Measurements from ENCODE around the gene GNAL.

DNA sequence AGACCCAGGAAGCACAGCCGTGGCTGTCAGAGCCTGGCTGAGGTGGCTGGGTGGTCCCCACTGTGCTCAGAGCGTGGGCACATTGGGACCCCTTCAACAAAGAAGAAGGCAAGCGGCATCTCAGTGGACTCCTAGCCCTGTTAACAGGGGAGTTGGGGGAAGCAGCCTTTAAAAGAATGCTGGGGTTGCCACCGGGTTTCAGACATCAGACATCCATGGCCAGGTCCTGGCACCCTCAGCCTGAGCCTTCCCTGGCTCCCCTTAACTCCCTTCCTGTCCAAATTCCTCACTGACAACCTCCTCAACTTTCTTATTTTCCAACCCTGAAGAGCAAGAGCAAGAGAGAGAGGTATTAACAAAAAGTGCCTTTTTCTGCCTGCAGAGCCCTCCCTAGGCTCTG, 24.8 kb upstream of the GNAL start:
- TF ChIP-seq, protein P1, sequence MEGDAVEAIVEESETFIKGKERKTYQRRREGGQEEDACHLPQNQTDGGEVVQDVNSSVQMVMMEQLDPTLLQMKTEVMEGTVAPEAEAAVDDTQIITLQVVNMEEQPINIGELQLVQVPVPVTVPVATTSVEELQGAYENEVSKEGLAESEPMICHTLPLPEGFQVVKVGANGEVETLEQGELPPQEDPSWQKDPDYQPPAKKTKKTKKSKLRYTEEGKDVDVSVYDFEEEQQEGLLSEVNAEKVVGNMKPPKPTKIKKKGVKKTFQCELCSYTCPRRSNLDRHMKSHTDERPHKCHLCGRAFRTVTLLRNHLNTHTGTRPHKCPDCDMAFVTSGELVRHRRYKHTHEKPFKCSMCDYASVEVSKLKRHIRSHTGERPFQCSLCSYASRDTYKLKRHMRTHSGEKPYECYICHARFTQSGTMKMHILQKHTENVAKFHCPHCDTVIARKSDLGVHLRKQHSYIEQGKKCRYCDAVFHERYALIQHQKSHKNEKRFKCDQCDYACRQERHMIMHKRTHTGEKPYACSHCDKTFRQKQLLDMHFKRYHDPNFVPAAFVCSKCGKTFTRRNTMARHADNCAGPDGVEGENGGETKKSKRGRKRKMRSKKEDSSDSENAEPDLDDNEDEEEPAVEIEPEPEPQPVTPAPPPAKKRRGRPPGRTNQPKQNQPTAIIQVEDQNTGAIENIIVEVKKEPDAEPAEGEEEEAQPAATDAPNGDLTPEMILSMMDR (IDR thresholded peaks at IDR 0.05 in 8 of 11, conservative IDR thresholded peaks at IDR 0.05 in 3 of 11): no peak
- TF ChIP-seq POLR2AphosphoS5 (IDR thresholded peaks at IDR 0.05) (no peak), POLR2A (IDR thresholded peaks at IDR 0.05) (no peak)

Measured in spleen (tissue), 7 donors.